HepG2 (cell line): ENCODE data around the gene MFSD2A. TPM values are rescaled to one million over a fixed set of nuclear protein-coding genes. Genes with fewer than 3 reads are reported as not detected.

ENCODE experiments used
- AGO2 ChIP-seq: fragments of 200-400 bp; formaldehyde crosslinking; optimal IDR thresholded peaks from 2 replicates; pipeline ENCODE3; 2017; ENCODE audit warnings: mild to moderate bottlenecking, low read depth, low read length, moderate library complexity
- CCDC6 ChIP-seq: sonication (generic); formaldehyde crosslinking; IDR thresholded peaks from 2 replicates; pipeline ENCODE4 v1.8.1; 2022; ENCODE audit warnings: mild to moderate bottlenecking, missing genetic modification reagents, moderate library complexity
- HDAC6 ChIP-seq: fragments of 200-600 bp; sonication (generic); IDR thresholded peaks from 2 replicates; pipeline ENCODE4 v1.7.0; 2017; ENCODE audit warnings: mild to moderate bottlenecking, antibody characterized with exemption, low read length, low read depth
- HOXA3 ChIP-seq: sonication (generic); formaldehyde crosslinking; IDR thresholded peaks from 2 replicates; pipeline ENCODE4 v1.5.0; 2020; ENCODE audit warnings: missing genetic modification reagents
- KDM5B ChIP-seq: sonication (generic); formaldehyde crosslinking; IDR thresholded peaks from 2 replicates; pipeline ENCODE4 v1.4.0; 2020; ENCODE audit warnings: missing genetic modification reagents, mild to moderate bottlenecking, borderline replicate concordance
- NFYC ChIP-seq: IDR thresholded peaks from 2 replicates; pipeline ENCODE4 v1.6.1; 2016; ENCODE audit warnings: missing genetic modification reagents, missing compliant biosample characterization
- PHF21A ChIP-seq: sonication (generic); formaldehyde crosslinking; IDR thresholded peaks from 2 replicates; pipeline ENCODE4 v1.5.0; 2020; ENCODE audit warnings: mild to moderate bottlenecking, missing genetic modification reagents
- SALL2 ChIP-seq: sonication (generic); formaldehyde crosslinking; IDR thresholded peaks from 2 replicates; pipeline ENCODE4 v1.8.1; 2023; ENCODE audit warnings: mild to moderate bottlenecking, missing genetic modification reagents, inconsistent platforms
- ZKSCAN1 ChIP-seq: fragments of 150-350 bp; IDR thresholded peaks from 2 replicates; pipeline ENCODE4 v1.6.1; 2014; ENCODE audit warnings: low read length
- ZNF12 ChIP-seq: sonication (generic); formaldehyde crosslinking; IDR thresholded peaks from 2 replicates; pipeline ENCODE4 v1.5.0; 2020; ENCODE audit warnings: missing genetic modification reagents
- ZNF143 ChIP-seq: sonication (generic); formaldehyde crosslinking; IDR thresholded peaks from 2 replicates; pipeline ENCODE4 v1.4.0; 2020; ENCODE audit warnings: missing genetic modification reagents
- ZNF329 ChIP-seq: sonication (generic); formaldehyde crosslinking; IDR thresholded peaks from 2 replicates; pipeline ENCODE4 v1.9.0; 2021; ENCODE audit warnings: low read depth, mild to moderate bottlenecking, missing genetic modification reagents
- ZNF337 ChIP-seq: sonication (generic); formaldehyde crosslinking; IDR thresholded peaks from 2 replicates; pipeline ENCODE4 v1.5.1; 2020; ENCODE audit warnings: missing genetic modification reagents, low read depth, mild to moderate bottlenecking, borderline replicate concordance
- ZNF577 ChIP-seq: sonication (generic); formaldehyde crosslinking; IDR thresholded peaks from 2 replicates; pipeline ENCODE4 v1.4.0; 2020; ENCODE audit warnings: mild to moderate bottlenecking, low read depth, missing genetic modification reagents, borderline replicate concordance
- ZNF589 ChIP-seq: sonication (generic); formaldehyde crosslinking; conservative IDR thresholded peaks from 2 replicates; pipeline ENCODE4 v1.8.0; 2022; ENCODE audit warnings: mild to moderate bottlenecking, moderate library complexity, missing genetic modification reagents
- ZNF598 ChIP-seq: sonication (generic); formaldehyde crosslinking; IDR thresholded peaks from 2 replicates; pipeline ENCODE4 v1.5.1; 2020; ENCODE audit warnings: mild to moderate bottlenecking, missing genetic modification reagents, borderline replicate concordance
- ZNF678 ChIP-seq: sonication (generic); formaldehyde crosslinking; IDR thresholded peaks from 2 replicates; pipeline ENCODE4 v1.4.0; 2020; ENCODE audit warnings: mild to moderate bottlenecking, missing genetic modification reagents
- ZNF768 ChIP-seq: sonication (generic); formaldehyde crosslinking; IDR thresholded peaks from 2 replicates; pipeline ENCODE4 v1.4.0; 2020; ENCODE audit warnings: missing genetic modification reagents
- ZSCAN29 ChIP-seq: sonication (generic); formaldehyde crosslinking; conservative IDR thresholded peaks from 2 replicates; pipeline ENCODE4 v1.4.0; 2020; ENCODE audit warnings: mild to moderate bottlenecking, missing genetic modification reagents
- polyA plus RNA-seq, 8 experiments: library from polyadenylated mRNA; depleted of rRNA in 3 of 8; stranded (reverse) in 7 of 8; unstranded in 1 of 8; fragments of >200 nt; fragmentation: Illumina TruSeq in 4 of 8; extraction: Trizol in 4 of 8; gene quantifications; 2 replicates each; pipeline versions ENCODE4 v1.2.1 to v1.2.3, GENCODE V29; 2011 to 2016; ENCODE audit warnings: low read depth in 4 of 8, missing spikeins in 1 of 8, mixed read lengths in 1 of 8; ENCODE audit not compliant: insufficient read depth in 1 of 8
- total RNA-seq, 5 experiments: library from RNA; depleted of rRNA; stranded (reverse); fragments of >200 nt; fragmentation: Illumina TruSeq; extraction: Trizol; gene quantifications; 2 replicates each; pipeline ENCODE4 v1.2.3, GENCODE V29; 2016; ENCODE audit warnings: low read depth in 1 of 5
- TF ChIP-seq, protein P1 (sequence below): sonication (generic); formaldehyde crosslinking; conservative IDR thresholded peaks from 2 replicates; pipeline ENCODE4 v1.8.0; 2022; ENCODE audit warnings: missing genetic modification reagents
- TF ChIP-seq, protein P2 (sequence below): sonication (generic); formaldehyde crosslinking; IDR thresholded peaks from 2 replicates; pipeline ENCODE4 v1.4.0; 2020; ENCODE audit warnings: mild to moderate bottlenecking, missing genetic modification reagents
- TF ChIP-seq, protein P3 (sequence below): IDR thresholded peaks from 2 replicates; pipeline ENCODE4 v1.6.1; 2016; ENCODE audit warnings: missing compliant biosample characterization, missing genetic modification reagents, borderline replicate concordance
- TF ChIP-seq, protein P4 (sequence below): IDR thresholded peaks from 2 replicates; pipeline ENCODE4 v1.6.1; 2016; ENCODE audit warnings: missing genetic modification reagents, missing compliant biosample characterization
- TF ChIP-seq, protein P5 (sequence below): sonication (generic); formaldehyde crosslinking; IDR thresholded peaks from 2 replicates; pipeline ENCODE4 v1.5.1; 2020; ENCODE audit warnings: mild to moderate bottlenecking, missing genetic modification reagents, moderate library complexity

MFSD2A gene
- total and polyA plus RNA-seq, 2 of the 13 experiments (the other 11 are each of a cell fraction or from before 2014, with no cell fraction given), result 0.08 TPM; not detected in 1

DNA sequence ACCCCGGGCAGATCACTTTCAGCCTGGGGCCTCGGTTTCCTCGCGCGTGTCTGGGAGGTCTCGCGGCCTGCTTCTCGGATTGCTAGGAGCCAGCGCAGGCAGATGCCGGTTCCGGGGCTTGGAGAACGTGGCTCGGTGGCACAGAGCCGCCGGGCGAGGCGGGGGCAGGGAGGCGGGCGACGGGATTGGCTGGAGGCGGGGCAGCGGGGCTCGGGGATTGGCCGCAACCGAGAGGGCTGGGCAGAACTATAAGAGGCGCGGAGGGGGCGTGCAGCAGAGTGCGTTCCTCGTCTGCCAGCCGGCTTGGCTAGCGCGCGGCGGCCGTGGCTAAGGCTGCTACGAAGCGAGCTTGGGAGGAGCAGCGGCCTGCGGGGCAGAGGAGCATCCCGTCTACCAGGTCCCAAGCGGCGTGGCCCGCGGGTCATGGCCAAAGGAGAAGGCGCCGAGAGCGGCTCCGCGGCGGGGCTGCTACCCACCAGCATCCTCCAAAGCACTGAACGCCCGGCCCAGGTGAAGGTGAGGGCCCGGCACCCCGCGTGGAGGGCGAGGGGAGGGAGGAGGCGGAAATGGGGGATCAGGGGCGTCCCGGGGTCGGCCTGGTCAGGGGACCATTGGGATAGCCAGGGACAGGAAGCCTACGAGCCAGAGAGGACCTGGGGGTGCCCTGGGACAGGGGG lies at the start of gene MFSD2A (continued):
- TF ChIP-seq ZNF12 (CRISPR knock-in tag) (peak; percentile 43; the same call in 1 of the 2 replicates), ZNF143 (CRISPR knock-in tag) (no peak), ZNF337 (CRISPR knock-in tag) (0 out of 2 replicates have a peak, but pooled peaks have one; percentile 27), ZNF329 (no peak), ZKSCAN1 (no peak), AGO2 (no peak), PHF21A (CRISPR knock-in tag) (no peak), HOXA3 (CRISPR knock-in tag) (peak; percentile 24; the same call in 1 of the 2 replicates), CCDC6 (CRISPR knock-in tag) (0 out of 2 replicates have a peak, but pooled peaks have one; percentile 35), KDM5B (CRISPR knock-in tag) (peak; percentile 49; the same call in 1 of the 2 replicates), ZNF598 (0 out of 2 replicates have a peak, but pooled peaks have one; percentile 28), SALL2 (no peak), ZNF678 (CRISPR knock-in tag) (peak; percentile 55; the same call in 1 of the 2 replicates), ZNF768 (0 out of 2 replicates have a peak, but pooled peaks have one; percentile 43), ZNF589 (CRISPR knock-in tag) (no peak), ZNF577 (no peak), ZSCAN29 (no peak), HDAC6 (no peak), NFYC (CRISPR knock-in tag) (peak; percentile 73)
- TF ChIP-seq, protein P1, sequence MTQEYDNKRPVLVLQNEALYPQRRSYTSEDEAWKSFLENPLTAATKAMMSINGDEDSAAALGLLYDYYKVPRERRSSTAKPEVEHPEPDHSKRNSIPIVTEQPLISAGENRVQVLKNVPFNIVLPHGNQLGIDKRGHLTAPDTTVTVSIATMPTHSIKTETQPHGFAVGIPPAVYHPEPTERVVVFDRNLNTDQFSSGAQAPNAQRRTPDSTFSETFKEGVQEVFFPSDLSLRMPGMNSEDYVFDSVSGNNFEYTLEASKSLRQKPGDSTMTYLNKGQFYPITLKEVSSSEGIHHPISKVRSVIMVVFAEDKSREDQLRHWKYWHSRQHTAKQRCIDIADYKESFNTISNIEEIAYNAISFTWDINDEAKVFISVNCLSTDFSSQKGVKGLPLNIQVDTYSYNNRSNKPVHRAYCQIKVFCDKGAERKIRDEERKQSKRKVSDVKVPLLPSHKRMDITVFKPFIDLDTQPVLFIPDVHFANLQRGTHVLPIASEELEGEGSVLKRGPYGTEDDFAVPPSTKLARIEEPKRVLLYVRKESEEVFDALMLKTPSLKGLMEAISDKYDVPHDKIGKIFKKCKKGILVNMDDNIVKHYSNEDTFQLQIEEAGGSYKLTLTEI (CRISPR knock-in tag), result no peak
- TF ChIP-seq, protein P2, sequence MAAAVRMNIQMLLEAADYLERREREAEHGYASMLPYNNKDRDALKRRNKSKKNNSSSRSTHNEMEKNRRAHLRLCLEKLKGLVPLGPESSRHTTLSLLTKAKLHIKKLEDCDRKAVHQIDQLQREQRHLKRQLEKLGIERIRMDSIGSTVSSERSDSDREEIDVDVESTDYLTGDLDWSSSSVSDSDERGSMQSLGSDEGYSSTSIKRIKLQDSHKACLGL (CRISPR knock-in tag), result peak; percentile 26; the same call in 1 of the 2 replicates
- TF ChIP-seq, protein P3, sequence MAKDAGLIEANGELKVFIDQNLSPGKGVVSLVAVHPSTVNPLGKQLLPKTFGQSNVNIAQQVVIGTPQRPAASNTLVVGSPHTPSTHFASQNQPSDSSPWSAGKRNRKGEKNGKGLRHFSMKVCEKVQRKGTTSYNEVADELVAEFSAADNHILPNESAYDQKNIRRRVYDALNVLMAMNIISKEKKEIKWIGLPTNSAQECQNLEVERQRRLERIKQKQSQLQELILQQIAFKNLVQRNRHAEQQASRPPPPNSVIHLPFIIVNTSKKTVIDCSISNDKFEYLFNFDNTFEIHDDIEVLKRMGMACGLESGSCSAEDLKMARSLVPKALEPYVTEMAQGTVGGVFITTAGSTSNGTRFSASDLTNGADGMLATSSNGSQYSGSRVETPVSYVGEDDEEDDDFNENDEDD (CRISPR knock-in tag), result peak; percentile 57; the same call in 1 of the 2 replicates
- TF ChIP-seq, protein P4, sequence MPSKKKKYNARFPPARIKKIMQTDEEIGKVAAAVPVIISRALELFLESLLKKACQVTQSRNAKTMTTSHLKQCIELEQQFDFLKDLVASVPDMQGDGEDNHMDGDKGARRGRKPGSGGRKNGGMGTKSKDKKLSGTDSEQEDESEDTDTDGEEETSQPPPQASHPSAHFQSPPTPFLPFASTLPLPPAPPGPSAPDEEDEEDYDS (CRISPR knock-in tag), result 0 out of 2 replicates have a peak, but pooled peaks have one; percentile 16
- TF ChIP-seq, protein P5, sequence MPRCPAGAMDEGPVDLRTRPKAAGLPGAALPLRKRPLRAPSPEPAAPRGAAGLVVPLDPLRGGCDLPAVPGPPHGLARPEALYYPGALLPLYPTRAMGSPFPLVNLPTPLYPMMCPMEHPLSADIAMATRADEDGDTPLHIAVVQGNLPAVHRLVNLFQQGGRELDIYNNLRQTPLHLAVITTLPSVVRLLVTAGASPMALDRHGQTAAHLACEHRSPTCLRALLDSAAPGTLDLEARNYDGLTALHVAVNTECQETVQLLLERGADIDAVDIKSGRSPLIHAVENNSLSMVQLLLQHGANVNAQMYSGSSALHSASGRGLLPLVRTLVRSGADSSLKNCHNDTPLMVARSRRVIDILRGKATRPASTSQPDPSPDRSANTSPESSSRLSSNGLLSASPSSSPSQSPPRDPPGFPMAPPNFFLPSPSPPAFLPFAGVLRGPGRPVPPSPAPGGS (CRISPR knock-in tag), result 0 out of 2 replicates have a peak, but pooled peaks have one; percentile 26
